Right cardiac atrium (tissue), 5 donors: ENCODE measurements around the gene RGS1. TPM values are rescaled to one million over a fixed set of nuclear protein-coding genes. Genes with fewer than 3 reads are reported as not detected.

Experiments used
- ATAC-seq, 2 donors: fragments of 200-7000 bp; cut with Tn5 transposase; one replicate each; pipeline versions ENCODE4 v1.8.0 to v1.9.1; 2020; ENCODE audit warnings: moderate library complexity in 2 of 2, mild to moderate bottlenecking in 1 of 2
- DNase-seq, 3 donors: peaks; one replicate each; pipeline ENCODE4 v3.0.0-alpha.2; 2020
- H3K27ac ChIP-seq: one replicate; pipeline ENCODE4 v1.5.1; 2013; ENCODE audit warnings: mild to moderate bottlenecking, low read length, control low read depth, moderate library complexity
- H3K27me3 ChIP-seq: one replicate; pipeline ENCODE4 v1.6.1; 2013; ENCODE audit not compliant: control insufficient read depth, insufficient read depth
- H3K4me1 ChIP-seq: one replicate; pipeline ENCODE4 v1.6.1; 2013; ENCODE audit warnings: low read length; ENCODE audit not compliant: control insufficient read depth, insufficient read depth
- H3K4me3 ChIP-seq: one replicate; pipeline ENCODE4 v1.5.1; 2013; ENCODE audit warnings: low read length, control low read depth
- H3K9me3 ChIP-seq: one replicate; pipeline ENCODE4 v1.6.1; 2013; ENCODE audit warnings: low read length; ENCODE audit not compliant: control insufficient read depth
- WGBS: extraction: QIAGEN DNeasy Blood & Tissue Kit; methylation state at CpG from one replicate; pipeline ENCODE4 v1.1.7; 2013; 5-methylcytosine and 5-hydroxymethylcytosine counted together
- intact Hi-C, 4 donors: fragments of 100-400 bp; cut with DNase I; formaldehyde crosslinking; loops; one replicate each; pipeline versions ENCODE4 v1.11.0 to v1.14.0; 2022 to 2023
- polyA plus RNA-seq: library from polyadenylated mRNA; stranded (reverse); fragments of 200-250 nt; gene quantifications from one replicate; pipeline ENCODE4 v1.2.3, GENCODE V29; 2013
- total RNA-seq, 4 donors: library from RNA; stranded (reverse); fragmentation: NEBNext Ultra II Directional; extraction: Animal tissue kit (Norgen Biotek cat#: 25700); gene quantifications; one replicate each; pipeline ENCODE4 v1.2.1, GENCODE V29; 2021
- donor health status: healthy with polysubstance abuse.
- donor health status: DM: no; HTN: yes; CAD: no.
- donor health status: DM: no; HTN: no; CAD: no.
- donor health status: DM: no; HTN: yes; CAD: no; lungs with severe emphysema.
- donor health status: DM: yes; HTN: yes; CAD: no.

The RGS1 gene
- total and polyA plus RNA-seq, 5 donors = 0.37 to 9.2 (median 2.6) TPM

DNA sequence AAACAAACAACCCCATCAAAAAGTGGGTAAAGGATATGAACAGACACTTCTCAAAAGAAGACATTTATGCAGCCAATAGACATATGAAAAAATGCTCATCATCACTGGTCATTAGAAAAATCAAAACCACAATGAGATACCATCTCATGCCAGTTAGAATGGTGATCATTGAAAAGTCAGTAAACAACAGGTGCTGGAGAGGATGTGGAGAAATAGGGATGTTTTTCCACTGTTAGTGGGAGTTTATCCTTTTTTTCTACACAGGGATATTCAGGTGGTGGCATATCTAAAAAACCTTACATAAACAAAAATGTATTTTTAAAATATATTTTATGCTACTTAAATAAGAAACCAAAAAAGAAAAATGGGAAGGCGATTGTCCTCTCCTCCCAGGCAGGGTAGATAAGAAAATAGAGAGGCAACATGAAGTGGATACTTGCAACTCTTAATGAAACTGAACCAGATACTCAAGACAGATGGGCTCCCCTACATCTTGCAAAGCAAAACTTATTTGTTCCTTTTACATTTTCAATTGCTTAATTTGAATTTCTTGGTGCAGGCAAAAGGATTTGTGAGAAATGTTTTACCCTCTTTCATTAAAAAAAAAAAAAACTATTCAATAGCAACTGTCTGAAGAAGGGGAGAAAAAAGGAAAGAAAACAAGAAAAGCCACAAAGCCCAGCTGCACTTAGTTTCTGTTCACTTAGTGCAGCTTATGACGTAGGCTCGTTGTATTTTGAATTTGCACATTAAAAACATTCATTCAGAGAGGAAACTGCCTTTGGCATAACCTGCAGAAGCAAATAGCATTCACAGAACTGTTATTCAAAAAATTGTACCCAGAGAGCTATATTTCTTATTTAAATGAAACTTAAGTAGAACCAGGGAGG is 36.9 kb upstream of the RGS1 start:
- WGBS = 54% methylated on average over 3 of the region's 3 CpGs
- Histone ChIP-seq H3K27me3 (no peaks in the 10 kb centered on the region), H3K9me3 (no peaks in the 10 kb centered on the region), H3K4me3 (no peak overlapping the region), H3K27ac (no peak overlapping the region), H3K4me1 (peaks cover 4% of the 10 kb centered on the region)
- ATAC-seq (peak in 1 of 2 donors; percentile 33), DNase-seq (no peak)
- intact Hi-C loops = no loop called here

DNA sequence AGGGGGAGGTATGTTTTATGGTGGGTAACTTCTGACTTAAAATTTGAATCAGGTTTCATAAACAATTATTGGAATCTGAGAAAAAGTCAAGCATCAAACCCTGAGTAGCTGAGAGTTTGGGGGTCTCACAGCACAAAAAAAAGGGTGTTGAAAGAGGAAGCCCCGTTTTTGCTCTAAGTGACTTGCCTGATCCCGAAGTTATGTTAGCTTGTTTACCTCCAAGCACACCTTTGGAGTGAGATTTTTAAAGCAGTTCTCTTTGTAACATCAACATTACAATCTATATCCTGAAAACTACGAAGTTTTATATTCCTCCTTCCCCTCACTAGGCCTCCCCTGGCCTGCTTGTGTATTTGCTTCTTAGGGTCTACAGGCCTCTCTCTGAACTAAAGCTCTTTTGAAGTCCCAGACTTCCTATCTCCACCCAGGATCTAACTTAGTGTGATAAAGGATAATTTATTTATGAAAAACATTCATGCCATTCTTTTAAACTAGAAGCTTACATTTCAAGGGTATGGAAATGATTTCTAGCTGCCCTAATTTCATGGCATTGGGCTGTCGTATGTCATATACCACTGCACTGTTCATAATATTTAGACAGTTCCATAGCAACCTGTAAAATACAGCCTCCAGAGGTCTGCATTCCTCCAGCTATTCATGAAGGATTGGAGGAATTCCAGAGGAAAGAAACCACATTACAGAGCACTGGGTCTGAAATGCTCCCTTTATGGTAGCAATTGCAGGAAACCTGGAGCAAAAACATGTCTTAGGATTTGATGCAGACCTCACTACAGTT is 36.1 kb upstream of the RGS1 start:
- H3K4me3 ChIP-seq = no peak overlapping the region
- intact Hi-C loops = no loop called here
- no peaks in the 10 kb centered on the region for H3K27me3 ChIP-seq
- no peak overlapping the region for H3K27ac ChIP-seq
- peak; percentile 78 to 85 for ATAC-seq
- no peaks in the 10 kb centered on the region for H3K9me3 ChIP-seq
- WGBS = 36% methylated on average over 4 of the region's 4 CpGs
- no peak for DNase-seq
- H3K4me1 ChIP-seq = peaks cover 4% of the 10 kb centered on the region

GRCh38 chr1:192543445-192543844 is 32.1 kb upstream of the RGS1 start:
- H3K4me3 ChIP-seq = no peak overlapping the region
- no peaks in the 10 kb centered on the region for H3K9me3 ChIP-seq
- H3K27me3 ChIP-seq = no peaks in the 10 kb centered on the region
- 92% methylated on average over 5 of the region's 5 CpGs for WGBS
- H3K27ac ChIP-seq = no peak overlapping the region
- peaks cover 2% of the 10 kb centered on the region for H3K4me1 ChIP-seq
- DNase-seq (no peak), ATAC-seq (no peak)
- intact Hi-C loops = no loop called here

GRCh38 chr1:192545896-192546521 is 29.6 kb upstream of the RGS1 start:
- 88% methylated on average over 3 of the region's 3 CpGs for WGBS
- no peaks in the 10 kb centered on the region for H3K9me3 ChIP-seq
- H3K4me1 ChIP-seq = peaks cover 2% of the 10 kb centered on the region
- H3K27ac ChIP-seq = no peak overlapping the region
- DNase-seq (no peak), ATAC-seq (no peak)
- intact Hi-C loops = no loop called here
- H3K27me3 ChIP-seq = no peaks in the 10 kb centered on the region
- H3K4me3 ChIP-seq = no peak overlapping the region

DNA sequence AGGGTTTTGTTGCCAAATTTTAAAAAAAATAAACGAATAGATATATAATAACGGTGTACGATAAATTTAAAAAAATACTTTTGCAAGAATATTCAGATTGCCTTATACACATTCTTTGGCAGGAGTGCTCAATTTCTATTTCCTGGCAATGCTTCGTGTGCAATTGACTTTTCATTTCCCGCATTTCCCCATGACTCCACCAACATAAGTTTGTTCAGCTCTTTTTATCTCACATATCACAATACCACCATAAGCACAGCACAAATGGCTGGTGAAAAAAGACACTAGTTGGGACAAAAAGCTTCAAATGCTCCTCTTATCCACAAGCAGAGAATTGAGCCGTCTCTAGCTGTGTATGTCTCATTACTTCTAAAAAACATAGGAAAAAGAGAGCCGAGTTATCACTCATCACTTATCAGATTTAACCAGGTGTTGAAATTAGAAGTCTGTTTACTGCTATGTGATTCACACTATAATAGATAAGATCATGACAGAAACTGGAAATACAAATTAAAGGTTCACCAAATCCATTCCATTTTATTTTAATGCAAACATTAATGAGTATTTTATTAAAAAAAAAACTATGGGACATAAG is 28.9 kb upstream of the RGS1 start:
- DNase-seq (no peak), ATAC-seq (no peak)
- H3K27ac ChIP-seq = no peak overlapping the region
- 46% methylated on average over 7 of the region's 7 CpGs for WGBS
- intact Hi-C loops = no loop called here
- no peaks in the 10 kb centered on the region for H3K9me3 ChIP-seq
- H3K4me1 ChIP-seq = no peaks in the 10 kb centered on the region
- no peak overlapping the region for H3K4me3 ChIP-seq
- no peaks in the 10 kb centered on the region for H3K27me3 ChIP-seq

GRCh38 chr1:192547501-192547900 is 28.1 kb upstream of the RGS1 start:
- ATAC-seq = no peak
- 92% methylated on average over 2 of the region's 2 CpGs for WGBS

GRCh38 chr1:192549937-192550336 is 25.6 kb upstream of the RGS1 start:
- Histone ChIP-seq H3K4me1 (no peaks in the 10 kb centered on the region), H3K27me3 (no peaks in the 10 kb centered on the region), H3K27ac (no peak overlapping the region), H3K4me3 (no peak overlapping the region), H3K9me3 (no peaks in the 10 kb centered on the region)
- ATAC-seq (no peak), DNase-seq (no peak)
- intact Hi-C loops = no loop called here
- WGBS = 75% methylated on average over 3 of the region's 3 CpGs

More at GRCh38 chr1:192547501-192547900, 28.1 kb upstream of the RGS1 start:
- Histone ChIP-seq H3K4me3 (no peak overlapping the region), H3K27ac (no peak overlapping the region), H3K27me3 (no peaks in the 10 kb centered on the region), H3K4me1 (no peaks in the 10 kb centered on the region), H3K9me3 (no peaks in the 10 kb centered on the region)
- intact Hi-C loops = no loop called here
- no peak for DNase-seq

- WGBS = 87% methylated on average over 2 of the region's 2 CpGs
- DNase-seq = no peak
- no peaks in the 10 kb centered on the region for H3K4me1 ChIP-seq
- H3K27me3 ChIP-seq = no peaks in the 10 kb centered on the region
- H3K27ac ChIP-seq = no peak overlapping the region
- no peak for ATAC-seq
- H3K9me3 ChIP-seq = no peaks in the 10 kb centered on the region
- intact Hi-C loops = no loop called here
- H3K4me3 ChIP-seq = no peak overlapping the region
Measured at GRCh38 chr1:192550922-192551534, 24.5 kb upstream of the RGS1 start.

DNA sequence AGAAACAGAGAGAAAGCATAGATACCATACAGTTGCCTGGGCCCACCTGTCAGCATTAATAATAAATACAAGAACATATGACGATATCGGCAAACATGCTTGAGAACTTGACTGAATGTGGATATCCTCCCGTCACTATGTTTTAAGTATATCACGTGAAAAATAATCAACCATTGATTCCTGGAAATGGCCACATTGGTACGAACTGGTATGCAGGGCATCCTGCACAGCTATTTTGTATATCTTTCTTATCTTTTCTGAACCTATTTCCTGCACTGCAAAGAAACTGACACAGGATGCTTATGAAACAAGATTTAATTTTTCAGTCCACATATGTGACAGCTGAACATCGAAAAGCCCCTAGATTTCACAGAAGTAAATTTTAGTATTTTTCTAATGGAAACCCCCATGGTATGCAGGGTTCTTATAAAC is 22.8 kb upstream of the RGS1 start:
- Histone ChIP-seq H3K27ac (no peak overlapping the region), H3K4me3 (no peak overlapping the region), H3K27me3 (no peaks in the 10 kb centered on the region), H3K9me3 (no peaks in the 10 kb centered on the region), H3K4me1 (no peaks in the 10 kb centered on the region)
- no peak for ATAC-seq
- DNase-seq = no peak
- 67% methylated on average over 6 of the region's 6 CpGs for WGBS
- intact Hi-C loops = no loop called here

DNA sequence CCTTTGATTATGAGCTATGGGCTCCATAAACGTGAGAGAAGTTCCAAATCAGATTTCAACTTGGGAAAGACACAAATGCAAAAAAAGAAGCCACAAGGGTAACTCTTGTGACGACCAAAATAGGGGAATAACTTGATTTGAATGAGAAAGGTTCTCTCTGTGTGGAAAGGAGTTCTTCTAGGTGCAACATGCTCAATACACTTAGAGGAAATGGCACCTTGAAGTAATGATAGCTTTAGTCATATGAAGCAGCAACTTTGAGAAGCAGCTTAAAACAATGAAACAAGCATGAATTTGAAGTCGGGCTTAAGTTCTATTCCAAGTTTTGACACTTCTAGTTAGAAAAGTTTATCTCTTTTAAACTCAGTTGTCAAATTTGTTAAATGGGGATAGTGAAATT is 21.8 kb upstream of the RGS1 start:
- intact Hi-C loops = no loop called here
- DNase-seq (no peak), ATAC-seq (no peak)

More for the DNA sequence above, 21.8 kb upstream of the RGS1 start:
- H3K4me1 ChIP-seq = no peaks in the 10 kb centered on the region
- H3K27me3 ChIP-seq = no peaks in the 10 kb centered on the region
- no peak overlapping the region for H3K4me3 ChIP-seq
- H3K9me3 ChIP-seq = no peaks in the 10 kb centered on the region
- 76% methylated on average over 3 of the region's 3 CpGs for WGBS
- H3K27ac ChIP-seq = no peak overlapping the region
